Activated naive CD4-positive, alpha-beta T cell treated with anti-CD3 and anti-CD28 coated beads, Interleukin-2, amount 10 ng/mL, durations not matched to agents 7 days and 5 days (primary cell): ENCODE measurements around the gene CAMTA1.

Source experiments
- CTCF ChIA-PET: fragments of 350-600 bp; sonication (Branson Sonifier 250); formaldehyde crosslinking; loops from one replicate; lab custom pipeline; 2021; ENCODE audit warnings: antibody characterized with exemption; lab: Charles Lee
- DNase-seq: peaks from one replicate; pipeline ENCODE4 v3.0.0-alpha.2; 2020
- H3K27ac Mint-ChIP-seq: one replicate; pipeline ENCODE4 v1.8.0; 2021; ENCODE audit warnings: mild to moderate bottlenecking, moderate library complexity, mixed read lengths
- H3K27me3 Mint-ChIP-seq: one replicate; pipeline ENCODE4 v1.8.0; 2021; ENCODE audit warnings: mild to moderate bottlenecking, mixed read lengths
- H3K36me3 Mint-ChIP-seq: one replicate; pipeline ENCODE4 v1.8.0; 2021; ENCODE audit warnings: mixed read lengths
- H3K4me1 Mint-ChIP-seq: one replicate; pipeline ENCODE4 v1.8.0; 2021; ENCODE audit warnings: mixed read lengths
- H3K4me3 Mint-ChIP-seq: one replicate; pipeline ENCODE4 v1.8.0; 2021; ENCODE audit warnings: mild to moderate bottlenecking, moderate library complexity, mixed read lengths
- H3K9me3 Mint-ChIP-seq: one replicate; pipeline ENCODE4 v1.8.0; 2021; ENCODE audit warnings: mixed read lengths

CAMTA1 gene

DNA sequence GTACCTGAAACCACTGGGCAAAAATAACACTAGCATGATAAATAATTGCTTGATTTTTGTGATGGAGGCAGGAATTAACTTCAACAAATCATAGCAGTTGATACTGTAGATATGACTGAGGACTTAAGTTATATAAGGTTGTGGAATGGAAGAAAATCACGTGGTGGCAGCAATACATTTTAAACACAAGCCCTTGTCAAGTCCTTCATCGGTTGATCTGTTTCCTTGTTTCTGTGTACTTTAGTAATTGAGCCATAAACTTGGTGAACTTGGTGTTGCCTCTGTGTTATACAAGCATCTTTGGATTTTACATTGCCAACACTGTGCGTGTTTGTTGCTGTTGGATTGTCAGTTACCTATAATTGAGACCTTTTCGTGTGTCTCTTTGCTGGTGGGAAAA, 114.4 kb downstream of the CAMTA1 start:
- H3K9me3 Mint-ChIP-seq, result no peaks in the 10 kb centered on the region
- CTCF ChIA-PET, result no interaction called here
- no peak for DNase-seq
- no peaks in the 10 kb centered on the region for H3K27me3 Mint-ChIP-seq
- no peaks in the 10 kb centered on the region for H3K36me3 Mint-ChIP-seq
- no peaks in the 10 kb centered on the region for H3K4me1 Mint-ChIP-seq
- H3K4me3 Mint-ChIP-seq, result no peak overlapping the region
- no peak overlapping the region for H3K27ac Mint-ChIP-seq

DNA sequence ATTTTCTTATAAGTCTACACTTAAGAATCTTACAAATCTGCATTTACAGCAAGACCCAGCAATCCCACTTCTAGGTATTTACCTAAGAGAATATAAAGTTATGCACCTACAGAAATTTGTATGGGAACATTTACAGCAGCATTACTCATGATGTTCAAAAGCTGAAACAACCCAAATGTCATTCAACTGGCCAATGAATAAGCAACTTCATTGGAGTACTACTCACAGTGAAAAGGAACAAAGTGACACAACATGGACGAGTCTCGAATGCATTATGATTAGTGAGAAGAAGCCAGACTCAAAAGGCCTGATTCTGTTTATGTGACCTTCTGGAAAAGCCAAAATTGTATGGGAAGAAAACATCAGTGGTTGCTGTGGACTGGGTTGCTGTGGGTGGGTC, 116.9 kb downstream of the CAMTA1 start:
- Mint-ChIP-seq H3K9me3 (no peaks in the 10 kb centered on the region), H3K27ac (no peak overlapping the region), H3K4me1 (no peaks in the 10 kb centered on the region), H3K27me3 (peaks cover 8% of the 10 kb centered on the region), H3K36me3 (no peaks in the 10 kb centered on the region), H3K4me3 (no peak overlapping the region)
- CTCF ChIA-PET, result no interaction called here
- DNase-seq, result no peak

DNA sequence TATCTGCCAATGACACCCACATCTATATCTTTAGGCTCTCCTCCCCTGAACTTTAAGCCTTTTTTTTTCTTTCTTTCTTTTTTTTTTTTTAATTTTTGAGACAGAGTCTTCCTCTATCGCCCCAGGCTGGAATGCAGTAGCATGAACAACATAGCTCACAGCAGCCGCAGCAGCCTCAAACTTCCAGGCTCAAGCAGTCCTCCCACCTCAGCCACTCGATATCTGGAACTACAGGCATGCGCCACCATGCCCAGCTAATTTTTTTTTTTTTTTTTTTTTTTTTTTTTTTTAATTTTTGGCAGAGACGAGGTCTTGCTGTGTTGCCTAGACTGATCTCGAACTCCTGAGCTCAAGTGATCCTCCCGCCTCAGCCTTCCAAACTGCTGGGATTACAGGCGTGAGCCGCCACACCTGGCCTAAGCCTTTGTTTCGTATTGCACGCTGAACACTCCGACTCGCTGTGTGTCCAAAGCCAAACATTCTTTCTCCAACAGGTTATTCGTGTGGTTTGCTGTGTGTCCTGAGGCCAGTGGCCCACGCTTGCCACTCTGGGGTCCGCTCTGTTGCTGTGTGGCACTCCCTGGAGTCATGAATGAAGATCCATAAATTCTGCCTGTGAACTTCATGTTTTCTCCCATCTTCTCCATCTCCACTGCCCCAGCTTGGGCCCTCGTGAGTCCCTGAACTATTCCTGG, 119.4 kb downstream of the CAMTA1 start:
- Mint-ChIP-seq H3K27me3 (peaks cover 23% of the 10 kb centered on the region), H3K4me3 (no peak overlapping the region), H3K4me1 (no peaks in the 10 kb centered on the region), H3K27ac (no peak overlapping the region), H3K9me3 (no peaks in the 10 kb centered on the region), H3K36me3 (no peaks in the 10 kb centered on the region)
- DNase-seq, result no peak
- CTCF ChIA-PET, result interaction anchor here (1.2 kb wide), 1 partner anchor 15 kb away, joined by 4 read pairs; no protein-coding TSS in a partner anchor

DNA sequence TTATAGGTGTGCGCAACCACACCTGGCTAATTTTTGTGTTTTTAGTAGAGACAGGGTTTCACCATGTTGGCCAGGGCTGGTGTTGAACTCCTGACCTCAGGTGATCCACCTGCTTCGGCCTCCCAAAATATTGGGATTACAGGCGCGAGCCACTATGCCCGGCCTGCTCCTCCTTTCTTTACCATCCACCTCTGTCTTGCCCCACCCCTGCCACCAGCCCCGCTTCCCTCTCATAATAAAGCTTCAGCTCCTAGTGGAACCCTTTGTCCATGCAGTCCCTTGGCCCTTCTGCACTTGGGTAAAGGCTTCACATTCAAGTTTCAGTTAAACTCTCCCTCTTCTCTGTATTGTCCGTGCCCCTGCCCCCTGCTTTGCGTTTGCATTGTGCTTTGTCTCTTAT, 120.1 kb downstream of the CAMTA1 start:
- Mint-ChIP-seq H3K9me3 (no peaks in the 10 kb centered on the region), H3K36me3 (no peaks in the 10 kb centered on the region), H3K27me3 (peaks cover 24% of the 10 kb centered on the region), H3K27ac (no peak overlapping the region), H3K4me3 (no peak overlapping the region), H3K4me1 (no peaks in the 10 kb centered on the region)
- no peak for DNase-seq
- CTCF ChIA-PET, result no interaction called here

DNA sequence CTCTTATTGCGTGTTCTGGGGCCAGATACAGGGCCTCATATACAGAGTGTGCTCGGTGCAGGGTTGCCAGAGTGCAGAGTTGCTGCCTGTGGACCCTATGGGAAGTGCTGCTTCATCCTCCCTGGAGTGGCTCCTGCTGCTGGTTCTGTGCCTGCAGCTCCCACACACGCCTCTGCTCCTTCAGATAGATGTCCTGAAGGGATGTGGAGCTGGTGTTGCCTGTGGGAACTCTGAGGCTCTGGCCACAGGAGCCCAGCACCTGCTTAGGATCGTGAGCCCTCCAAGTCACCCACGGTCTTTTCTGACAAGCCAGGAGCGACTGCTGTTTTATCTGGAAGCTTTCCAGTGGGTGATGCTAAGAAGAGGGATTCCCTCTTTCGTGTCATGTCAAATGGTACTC, 120.5 kb downstream of the CAMTA1 start:
- no peak overlapping the region for H3K4me3 Mint-ChIP-seq
- H3K27me3 Mint-ChIP-seq, result peaks cover 26% of the 10 kb centered on the region

DNA sequence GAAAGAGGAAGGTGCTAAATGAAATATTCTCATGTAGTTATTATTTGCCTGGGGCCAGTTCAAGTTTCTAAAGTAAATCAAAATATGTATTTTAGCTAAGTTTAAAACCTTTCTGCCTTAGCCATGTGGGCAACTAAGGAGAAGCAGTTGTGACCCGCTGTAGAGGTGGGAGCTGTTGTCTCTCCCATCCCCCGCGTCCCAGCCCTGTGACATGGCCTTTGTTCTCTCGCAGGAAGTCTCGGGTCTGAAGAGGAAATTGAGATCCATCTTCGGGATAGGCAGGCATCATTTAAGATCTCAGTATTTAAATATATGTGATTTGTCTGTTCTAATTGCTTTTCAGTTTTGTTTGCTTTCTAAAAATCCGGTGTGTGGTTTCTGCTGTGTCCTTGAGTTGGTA, 121.5 kb downstream of the CAMTA1 start:
- Mint-ChIP-seq H3K4me1 (no peaks in the 10 kb centered on the region), H3K36me3 (no peaks in the 10 kb centered on the region), H3K27ac (no peak overlapping the region), H3K27me3 (peaks cover 30% of the 10 kb centered on the region), H3K4me3 (no peak overlapping the region), H3K9me3 (no peaks in the 10 kb centered on the region)
- DNase-seq, result no peak
- CTCF ChIA-PET, result no interaction called here

More for the DNA sequence above, 120.5 kb downstream of the CAMTA1 start:
- no peaks in the 10 kb centered on the region for H3K9me3 Mint-ChIP-seq
- no peak for DNase-seq
- no peak overlapping the region for H3K27ac Mint-ChIP-seq
- CTCF ChIA-PET, result no interaction called here
- H3K4me1 Mint-ChIP-seq, result no peaks in the 10 kb centered on the region
- no peaks in the 10 kb centered on the region for H3K36me3 Mint-ChIP-seq

DNA sequence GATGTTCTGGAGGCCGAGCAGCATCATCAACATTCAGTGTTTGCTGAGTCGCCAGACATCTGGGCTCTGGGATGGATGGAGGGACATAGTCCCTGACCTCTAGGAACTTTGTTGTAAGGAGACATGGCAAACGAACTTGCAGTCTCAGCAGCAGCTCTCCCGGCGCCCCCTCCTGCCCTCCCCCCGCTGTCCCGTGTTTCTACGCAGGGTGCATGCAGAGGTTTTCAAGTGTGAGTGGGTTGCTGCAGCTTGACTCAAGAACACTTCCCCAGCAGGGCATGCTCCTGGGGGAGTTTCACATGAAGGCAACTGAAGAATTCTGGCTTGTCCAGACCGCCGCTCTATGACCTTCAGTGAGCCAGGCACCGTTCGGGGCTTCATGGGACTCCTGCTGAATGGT, 121.9 kb downstream of the CAMTA1 start:
- no peaks in the 10 kb centered on the region for H3K4me1 Mint-ChIP-seq
- no peaks in the 10 kb centered on the region for H3K36me3 Mint-ChIP-seq
- no peak for DNase-seq
- H3K27ac Mint-ChIP-seq, result no peak overlapping the region
- CTCF ChIA-PET, result no interaction called here
- no peak overlapping the region for H3K4me3 Mint-ChIP-seq
- H3K27me3 Mint-ChIP-seq, result peaks cover 30% of the 10 kb centered on the region
- no peaks in the 10 kb centered on the region for H3K9me3 Mint-ChIP-seq

DNA sequence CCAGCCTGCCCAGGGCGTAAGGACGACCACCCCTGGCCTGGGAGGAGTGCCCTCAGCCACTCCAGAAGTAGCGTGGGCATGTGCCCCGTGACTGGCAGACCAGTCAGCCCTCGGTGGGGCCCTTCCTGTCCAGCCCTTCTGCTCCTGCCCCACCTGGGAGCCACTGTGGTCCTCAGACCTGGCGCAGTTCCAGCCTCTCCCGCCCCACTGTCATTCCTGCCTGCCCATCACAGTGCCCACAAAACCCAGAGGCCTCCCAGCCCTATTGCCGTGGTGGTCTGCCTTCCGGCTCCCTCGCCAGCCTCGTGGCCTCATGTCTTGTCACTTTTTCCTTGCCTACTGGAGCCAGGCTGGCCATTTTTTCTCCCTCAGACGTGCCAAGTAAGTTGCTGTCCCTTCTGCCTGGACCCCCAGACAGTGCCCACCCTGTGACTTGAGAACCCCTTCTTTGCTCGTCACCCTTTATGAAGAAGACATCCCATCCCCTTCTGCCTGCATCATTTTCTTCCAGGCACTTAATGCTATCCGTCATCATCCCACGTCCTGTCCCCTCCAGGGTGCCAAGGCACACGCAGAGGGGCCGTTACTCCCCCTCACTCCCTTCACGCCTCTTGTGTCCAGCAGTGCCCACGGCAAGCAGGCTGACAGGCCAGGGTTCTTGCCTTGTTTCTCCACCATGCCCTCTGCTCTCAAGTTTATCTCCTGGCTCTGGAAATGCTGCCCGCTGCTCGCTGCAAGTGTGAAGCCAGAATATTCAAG, 122.6 kb downstream of the CAMTA1 start:
- Mint-ChIP-seq H3K36me3 (no peaks in the 10 kb centered on the region), H3K27ac (no peak overlapping the region), H3K4me3 (no peak overlapping the region), H3K4me1 (no peaks in the 10 kb centered on the region), H3K9me3 (no peaks in the 10 kb centered on the region), H3K27me3 (peaks cover 30% of the 10 kb centered on the region)
- CTCF ChIA-PET, result no interaction called here
- DNase-seq, result no peak

DNA sequence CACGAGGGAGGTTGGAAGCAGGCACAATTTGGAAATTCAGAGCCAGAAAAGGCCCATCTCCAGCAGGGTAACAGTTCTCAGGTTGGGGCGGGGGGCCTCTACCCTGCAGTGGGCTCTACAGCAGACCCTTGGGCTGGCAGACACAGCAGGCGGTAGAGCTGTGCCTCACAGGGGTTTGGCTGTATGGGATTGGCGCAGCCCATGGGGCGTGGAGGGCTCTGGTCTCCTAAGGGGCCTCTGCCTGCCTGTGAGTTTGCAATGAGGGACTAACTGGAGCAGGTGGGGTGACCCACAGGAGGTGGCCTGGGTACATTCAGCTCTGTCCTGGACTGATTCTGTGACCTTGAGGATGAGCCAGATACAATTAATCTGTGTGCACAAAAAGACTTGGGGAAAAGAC, 124.1 kb downstream of the CAMTA1 start:
- no peaks in the 10 kb centered on the region for H3K36me3 Mint-ChIP-seq
- H3K27me3 Mint-ChIP-seq, result peaks cover 38% of the 10 kb centered on the region
- DNase-seq, result no peak
- no peaks in the 10 kb centered on the region for H3K4me1 Mint-ChIP-seq
- CTCF ChIA-PET, result no interaction called here
- no peak overlapping the region for H3K4me3 Mint-ChIP-seq
- peaks cover 3% of the 10 kb centered on the region for H3K9me3 Mint-ChIP-seq
- no peak overlapping the region for H3K27ac Mint-ChIP-seq

DNA sequence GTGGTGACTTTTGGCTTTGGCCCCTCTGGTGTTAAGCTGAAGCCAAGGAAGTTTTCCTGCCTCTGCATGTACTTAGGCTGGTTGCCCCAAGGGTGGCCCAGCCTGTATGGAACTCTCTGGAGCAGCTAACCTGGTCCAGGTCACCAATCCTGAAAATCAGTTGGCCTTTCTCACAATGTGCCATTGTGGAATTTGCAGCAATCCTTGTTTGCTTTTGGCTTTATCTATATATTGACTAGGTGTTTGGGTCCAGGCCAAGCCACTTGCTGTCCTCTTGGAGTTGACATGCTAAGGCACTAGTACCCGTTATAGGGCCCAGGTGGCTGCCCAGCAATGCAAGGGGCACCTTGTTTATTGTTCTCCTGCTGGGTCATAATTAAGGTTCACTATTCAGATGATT, 124.6 kb downstream of the CAMTA1 start:
- Mint-ChIP-seq H3K27ac (no peak overlapping the region), H3K27me3 (peaks cover 38% of the 10 kb centered on the region), H3K9me3 (peaks cover 3% of the 10 kb centered on the region), H3K4me1 (no peaks in the 10 kb centered on the region), H3K36me3 (no peaks in the 10 kb centered on the region), H3K4me3 (no peak overlapping the region)
- CTCF ChIA-PET, result no interaction called here
- no peak for DNase-seq

DNA sequence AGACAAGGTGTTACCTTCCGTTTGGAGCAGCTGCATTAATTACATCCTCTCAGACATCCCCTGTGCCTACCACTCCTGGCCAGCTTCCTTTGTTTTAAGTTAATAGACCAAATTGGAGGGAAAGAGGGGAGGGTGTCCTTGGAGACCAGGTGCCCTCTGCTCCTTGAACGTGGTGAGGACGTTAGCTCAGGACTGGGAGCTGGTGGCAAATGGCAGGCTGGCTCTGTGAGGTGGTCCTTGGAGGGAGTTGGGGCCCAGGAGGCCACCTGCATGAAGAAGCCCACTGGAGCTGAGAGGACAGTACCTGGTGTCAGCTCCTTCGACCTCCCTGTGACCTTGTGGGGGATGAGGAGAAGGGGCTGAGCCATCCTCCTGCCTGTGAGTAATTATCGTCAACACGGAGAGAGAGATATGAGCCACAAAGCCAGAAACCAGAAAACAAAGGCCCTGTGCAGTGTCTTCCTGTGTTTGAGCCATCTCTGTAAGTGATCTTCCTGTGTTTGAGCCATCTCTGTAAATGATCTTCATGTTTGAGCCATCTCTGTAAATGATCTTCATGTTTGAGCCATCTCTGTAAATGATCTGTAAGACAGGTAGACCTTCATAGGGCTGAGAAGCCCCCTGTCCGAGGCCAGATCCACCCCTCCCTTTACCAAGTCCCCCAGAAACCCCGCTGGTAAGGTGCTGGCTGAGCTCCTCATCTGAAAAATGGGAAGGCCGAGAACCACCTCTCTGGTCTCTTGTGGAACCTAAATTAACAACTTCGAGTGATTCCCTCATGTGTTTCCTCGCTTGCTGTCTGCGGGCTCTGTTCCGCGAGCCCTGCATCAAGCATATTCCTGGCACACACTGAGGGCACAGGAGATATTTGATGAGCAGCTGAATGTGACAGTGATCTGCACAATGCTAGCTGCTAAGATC, 126.0 kb downstream of the CAMTA1 start:
- CTCF ChIA-PET, result interaction anchor here (0.7 kb wide), 1 partner anchor 27 kb away, joined by 4 read pairs; no protein-coding TSS in a partner anchor
- peaks cover 36% of the 10 kb centered on the region for H3K27me3 Mint-ChIP-seq
- peaks cover 3% of the 10 kb centered on the region for H3K9me3 Mint-ChIP-seq
- DNase-seq, result no peak
- H3K27ac Mint-ChIP-seq, result no peak overlapping the region
- H3K4me3 Mint-ChIP-seq, result no peak overlapping the region
- no peaks in the 10 kb centered on the region for H3K36me3 Mint-ChIP-seq
- H3K4me1 Mint-ChIP-seq, result no peaks in the 10 kb centered on the region

DNA sequence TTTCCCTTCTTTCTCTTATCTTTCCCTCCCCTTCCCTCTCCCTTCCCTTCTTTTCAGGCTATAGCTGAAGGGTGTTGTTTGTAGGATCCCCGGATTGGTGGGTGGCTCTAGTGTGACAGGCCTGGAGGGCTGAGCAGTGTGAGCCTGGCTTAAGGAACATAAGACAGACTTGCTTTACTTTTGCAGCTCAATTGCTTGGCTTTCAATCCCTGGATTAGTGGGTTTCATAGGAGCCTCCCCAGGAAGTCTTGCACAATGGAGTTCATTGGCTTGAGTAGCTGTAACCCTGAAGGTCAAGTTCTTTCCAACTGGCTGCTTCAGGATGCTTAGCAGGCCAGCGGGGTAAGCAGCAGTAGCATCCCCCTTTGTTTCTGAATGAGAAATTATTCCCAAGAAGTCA, 126.7 kb downstream of the CAMTA1 start:
- Mint-ChIP-seq H3K27me3 (peaks cover 34% of the 10 kb centered on the region), H3K36me3 (no peaks in the 10 kb centered on the region), H3K27ac (no peak overlapping the region), H3K9me3 (peaks cover 3% of the 10 kb centered on the region), H3K4me3 (no peak overlapping the region), H3K4me1 (peaks cover 2% of the 10 kb centered on the region)
- DNase-seq, result no peak
- CTCF ChIA-PET, result interaction anchor here (0.6 kb wide), 1 partner anchor 23 kb away, joined by 3 read pairs; no protein-coding TSS in a partner anchor

DNA sequence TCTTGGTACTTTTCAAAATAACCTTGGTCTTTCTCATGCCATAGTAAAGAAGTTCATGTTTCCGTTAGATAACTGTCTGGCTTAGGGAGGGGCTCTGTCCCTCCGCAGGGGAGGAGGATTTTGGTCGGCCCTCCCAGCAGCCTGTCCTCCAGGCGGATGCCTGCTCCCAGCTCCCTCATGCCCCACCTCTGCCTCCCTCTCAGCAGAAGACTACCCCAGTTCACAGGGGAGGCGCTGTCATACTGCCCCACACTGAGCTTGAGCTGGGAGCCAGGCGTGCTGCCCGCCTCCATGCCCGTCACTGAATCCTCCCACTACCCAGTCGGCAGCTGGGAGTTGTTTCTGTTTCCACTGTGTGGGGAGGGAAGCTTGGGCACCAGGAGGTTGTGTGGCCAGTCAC, 127.3 kb downstream of the CAMTA1 start:
- H3K27ac Mint-ChIP-seq, result no peak overlapping the region
- H3K4me1 Mint-ChIP-seq, result peaks cover 4% of the 10 kb centered on the region
- CTCF ChIA-PET, result interaction anchor here (0.6 kb wide), 1 partner anchor 23 kb away, joined by 3 read pairs; no protein-coding TSS in a partner anchor
- peaks cover 31% of the 10 kb centered on the region for H3K27me3 Mint-ChIP-seq
- H3K4me3 Mint-ChIP-seq, result no peak overlapping the region
- H3K36me3 Mint-ChIP-seq, result no peaks in the 10 kb centered on the region
- peaks cover 3% of the 10 kb centered on the region for H3K9me3 Mint-ChIP-seq
- DNase-seq, result no peak

DNA sequence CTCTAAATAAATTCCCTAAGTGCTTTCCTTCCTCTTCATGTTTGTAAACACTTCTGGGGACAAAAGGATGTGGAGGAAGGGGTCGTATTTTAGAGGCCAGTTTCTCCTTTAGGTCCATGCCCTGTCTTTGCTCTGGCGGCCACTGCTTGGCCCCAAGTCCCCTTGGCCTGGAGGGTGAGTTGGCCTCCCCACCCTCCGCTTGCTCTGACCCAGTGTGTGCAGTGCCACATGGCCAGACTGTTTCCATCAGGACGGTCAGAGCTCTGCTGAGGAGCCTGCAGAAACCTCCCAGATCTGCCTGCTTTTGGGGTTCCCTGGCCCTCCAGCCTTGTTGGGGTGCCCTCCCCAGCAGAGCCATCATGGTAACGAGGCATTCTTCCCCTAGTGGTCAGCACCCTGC, 127.8 kb downstream of the CAMTA1 start:
- CTCF ChIA-PET, result no interaction called here

More for the DNA sequence above, 127.8 kb downstream of the CAMTA1 start:
- no peak for DNase-seq
- H3K9me3 Mint-ChIP-seq, result peaks cover 3% of the 10 kb centered on the region
- no peaks in the 10 kb centered on the region for H3K36me3 Mint-ChIP-seq
- H3K4me1 Mint-ChIP-seq, result peaks cover 4% of the 10 kb centered on the region
- peaks cover 25% of the 10 kb centered on the region for H3K27me3 Mint-ChIP-seq
- no peak overlapping the region for H3K4me3 Mint-ChIP-seq
- H3K27ac Mint-ChIP-seq, result no peak overlapping the region
